ENCODE results near the gene SH3RF2.

- TF ChIP-seq CTCF (IDR thresholded peaks at IDR 0.05) (no peak), POLR2A (IDR thresholded peaks at IDR 0.05) (no peak)
These were observed 62.8 kb downstream of the SH3RF2 start for GRCh38 chr5:145999208-145999607.
